Endometrial microvascular endothelial cells (primary cell): ENCODE data around the gene STXBP6. TPM values are rescaled to one million over a fixed set of nuclear protein-coding genes. Genes with fewer than 3 reads are reported as not detected.

Source experiments
- in situ Hi-C: cut with HindIII; loops from 2 replicates; pipeline ENCODE4 v1.10.0; 2017; ENCODE audit warnings: low sequenced_read_pairs, low pct_unique_long_range_greater_than_20kb; ENCODE audit errors: inconsistent ontology term
- total RNA-seq: library from RNA; depleted of rRNA; stranded (reverse); fragments of >200 nt; gene quantifications from one replicate; pipeline ENCODE4 v1.2.3, GENCODE V29; 2015; ENCODE audit errors: inconsistent ontology term

Gene STXBP6
- total RNA-seq: not detected

DNA sequence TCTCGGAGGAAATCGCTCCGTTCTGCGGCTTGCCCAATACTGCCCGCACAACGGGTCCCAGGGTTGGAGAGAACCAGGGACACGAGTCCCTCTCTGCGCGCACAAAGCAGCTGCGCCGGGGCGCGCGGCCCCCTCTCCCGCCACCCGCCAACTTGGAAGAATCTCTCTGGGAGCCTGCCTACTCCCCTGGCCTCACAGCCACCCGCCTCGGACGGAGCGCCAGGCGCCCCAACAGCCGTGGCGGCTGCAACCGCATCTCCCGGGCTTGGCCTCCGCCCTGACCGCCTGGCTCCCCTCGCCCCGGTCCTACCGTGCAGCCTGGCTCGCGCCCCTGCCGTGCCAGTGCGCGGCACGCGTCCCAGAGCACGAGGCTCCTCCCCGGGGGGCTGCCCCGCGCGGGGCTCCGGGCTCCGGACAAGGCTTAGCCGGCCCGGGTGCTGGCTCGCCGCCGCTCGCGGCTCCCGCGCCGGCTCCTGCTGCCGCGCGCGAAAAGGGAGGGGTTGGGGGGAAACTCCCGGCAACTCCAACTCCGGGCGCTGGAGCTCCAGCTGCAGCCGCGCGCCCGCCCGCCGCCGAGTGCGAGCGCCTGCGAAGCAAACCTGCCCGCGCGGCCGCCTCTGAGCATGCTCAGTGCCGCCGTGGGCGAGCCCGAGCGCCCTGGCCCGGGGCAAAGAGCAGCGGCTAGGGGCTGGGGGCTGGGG is at the start of gene STXBP6:
Gene STXBP6 (minus strand): TSS at position 580 of the 701 bp plus-strand sequence. CDS start 75,329 bp downstream, outside the sequence.
- in situ Hi-C loops: no loop called here

DNA sequence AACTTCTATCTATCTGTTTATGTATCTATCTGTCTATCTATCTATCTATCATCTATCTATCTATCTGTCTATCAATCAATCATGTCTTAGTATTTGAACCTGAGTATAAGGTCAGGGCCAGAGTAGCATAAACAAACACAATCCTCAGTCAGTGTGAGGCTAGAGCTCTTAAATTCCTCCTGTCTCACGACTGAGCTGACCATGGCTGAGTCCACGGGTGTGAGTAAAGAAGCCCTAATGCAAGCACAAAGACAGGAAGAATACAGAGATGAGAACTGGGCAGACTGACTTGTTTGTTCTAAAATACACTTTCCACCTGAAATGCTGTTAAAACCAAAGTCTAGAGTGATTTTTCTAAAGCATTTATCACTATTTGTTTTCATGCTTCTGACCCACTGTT is 47.2 kb upstream of the STXBP6 start:
- in situ Hi-C loops: no loop called here

DNA sequence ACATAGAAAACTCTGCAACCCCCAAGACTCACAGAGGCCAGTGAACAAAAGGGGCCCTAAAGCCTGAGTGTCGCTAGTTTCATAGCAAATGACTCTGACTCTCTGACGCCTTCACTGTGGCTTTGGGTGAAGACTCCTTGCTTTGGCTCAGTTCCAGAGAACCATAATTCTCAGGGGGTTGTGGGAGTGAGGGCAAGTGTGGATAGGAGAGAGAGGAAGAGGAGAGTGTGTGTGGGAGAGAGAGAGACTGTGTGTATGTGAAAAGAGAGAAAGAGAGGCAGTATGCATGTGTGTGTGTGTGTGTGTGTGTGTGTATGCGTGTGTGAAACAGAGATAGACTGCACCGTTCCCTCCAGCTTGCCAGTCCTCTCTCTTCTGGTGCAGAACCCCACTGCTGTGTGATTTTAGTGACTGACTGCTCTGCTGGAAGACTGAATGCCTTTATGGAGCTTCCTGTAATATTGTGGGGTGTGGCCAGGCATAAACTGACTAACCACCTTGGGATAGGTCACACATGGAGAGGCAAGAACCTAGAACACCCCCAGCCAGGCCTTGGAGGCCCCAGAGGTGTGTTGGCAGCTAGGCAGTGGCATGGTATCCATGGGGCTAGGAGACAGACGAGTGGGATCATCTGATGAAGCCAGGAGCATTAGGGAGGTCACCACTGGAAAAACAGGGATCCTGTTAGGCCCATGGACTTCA is 45.9 kb upstream of the STXBP6 start:
- in situ Hi-C loops: no loop called here

DNA sequence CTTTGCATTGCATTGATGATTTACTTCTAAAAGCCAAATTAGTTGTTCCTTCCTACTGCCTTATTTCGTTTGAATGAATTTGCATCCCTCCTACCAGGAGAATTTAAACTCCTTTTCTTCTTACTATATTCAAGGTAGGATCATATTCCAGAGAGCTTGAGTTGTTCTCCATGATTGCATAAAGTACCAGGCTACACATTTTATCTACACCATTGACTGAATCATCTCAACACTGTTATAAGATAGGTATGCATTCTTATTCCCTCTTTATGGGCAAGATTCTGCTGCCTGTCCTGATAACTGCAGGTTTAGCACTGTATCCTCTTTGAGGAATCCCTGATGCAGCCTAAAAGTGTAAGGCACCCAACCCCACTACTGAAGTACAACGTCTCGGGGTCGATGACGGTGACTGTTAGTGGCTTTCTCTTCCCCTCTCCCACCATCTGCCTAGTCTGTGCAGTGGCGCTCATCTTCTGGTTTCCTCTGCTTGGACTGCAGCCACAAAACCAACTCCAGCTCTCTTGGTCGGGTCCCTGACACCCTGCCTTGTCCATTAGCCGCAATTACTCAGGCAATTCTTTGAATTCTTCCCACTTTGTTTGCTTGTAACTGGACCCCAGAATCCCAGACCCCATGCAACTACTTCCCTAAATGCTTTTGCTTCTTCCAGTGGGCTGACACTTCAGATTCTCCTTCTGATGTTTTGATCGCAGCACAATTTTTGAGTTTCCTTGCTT is 44.4 kb upstream of the STXBP6 start:
- in situ Hi-C loops: no loop called here

DNA sequence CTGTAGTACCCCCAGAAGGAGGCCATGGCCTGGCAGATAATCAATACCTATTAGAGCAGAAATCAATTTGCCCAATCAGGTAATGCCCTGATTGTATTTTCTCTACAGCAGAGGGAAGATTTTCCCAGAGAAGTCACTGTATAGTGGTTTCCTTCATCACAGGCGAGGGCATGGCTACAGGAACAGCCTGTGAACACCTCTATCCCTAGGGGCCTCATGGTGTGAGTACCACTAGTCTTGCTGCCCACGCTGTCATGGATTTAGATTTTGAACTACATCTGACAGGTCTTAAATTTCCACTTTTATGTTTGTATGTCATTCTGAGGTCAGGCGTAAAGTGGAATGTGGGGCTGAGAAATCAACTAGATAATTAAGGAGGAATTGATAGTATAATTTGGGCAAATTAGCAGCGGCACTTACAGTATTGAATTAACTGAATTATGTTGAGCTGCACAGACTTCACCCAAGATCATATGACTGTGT is 42.4 kb upstream of the STXBP6 start:
- in situ Hi-C loops: no loop called here

DNA sequence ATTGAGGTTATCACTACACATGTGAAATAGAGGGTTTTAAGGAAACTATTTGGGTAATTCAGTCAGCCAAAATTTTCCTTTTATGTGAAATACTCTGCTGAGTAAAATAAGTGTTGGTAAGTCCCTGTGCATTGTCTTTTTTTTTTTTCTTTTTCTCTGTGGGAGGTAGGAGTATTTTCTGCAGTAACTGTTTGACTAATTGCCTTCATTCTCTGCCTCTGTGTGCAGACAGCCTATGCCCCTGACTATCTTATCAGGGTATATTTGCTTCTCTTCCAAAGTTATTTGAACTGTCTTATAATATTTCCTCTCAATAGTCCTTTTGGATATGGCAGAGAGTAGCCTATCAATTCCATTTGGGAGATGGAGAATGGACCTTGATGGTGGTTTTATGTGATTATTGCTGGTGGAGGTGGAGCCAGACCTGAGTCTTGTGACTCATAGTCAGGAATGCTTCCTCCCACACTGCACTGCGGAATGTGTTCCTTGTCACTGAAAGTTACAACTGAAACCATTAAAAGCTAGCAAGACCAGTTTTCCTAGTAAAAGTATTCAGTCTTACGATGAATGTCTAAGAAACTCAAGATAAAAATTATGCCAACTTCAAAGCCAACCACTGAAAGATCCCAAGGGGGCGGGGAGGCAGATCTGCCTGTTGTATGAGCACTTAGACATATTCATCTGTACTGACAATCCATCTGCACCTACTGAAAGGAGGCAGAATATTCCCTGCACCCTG is 40.9 kb upstream of the STXBP6 start:
- in situ Hi-C loops: no loop called here

DNA sequence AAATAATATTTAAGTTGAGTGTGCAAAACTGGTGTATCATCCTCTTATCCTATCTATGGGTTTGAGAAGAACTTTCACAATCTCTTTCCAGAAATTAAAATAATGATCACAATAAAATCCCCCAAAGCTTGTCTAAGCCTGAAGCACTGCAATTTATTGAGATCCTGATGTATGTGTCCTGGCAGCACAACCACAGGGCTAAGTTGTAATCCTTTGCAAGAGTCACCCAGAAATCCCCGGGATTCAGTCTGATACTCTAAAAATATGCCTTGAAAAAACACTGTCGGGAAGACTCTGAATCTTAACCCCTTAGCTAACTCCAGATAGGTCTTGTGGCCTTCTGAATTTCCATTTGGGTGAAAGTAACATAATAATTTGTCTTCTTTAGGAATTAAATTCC is 40.3 kb upstream of the STXBP6 start:
- in situ Hi-C loops: no loop called here

DNA sequence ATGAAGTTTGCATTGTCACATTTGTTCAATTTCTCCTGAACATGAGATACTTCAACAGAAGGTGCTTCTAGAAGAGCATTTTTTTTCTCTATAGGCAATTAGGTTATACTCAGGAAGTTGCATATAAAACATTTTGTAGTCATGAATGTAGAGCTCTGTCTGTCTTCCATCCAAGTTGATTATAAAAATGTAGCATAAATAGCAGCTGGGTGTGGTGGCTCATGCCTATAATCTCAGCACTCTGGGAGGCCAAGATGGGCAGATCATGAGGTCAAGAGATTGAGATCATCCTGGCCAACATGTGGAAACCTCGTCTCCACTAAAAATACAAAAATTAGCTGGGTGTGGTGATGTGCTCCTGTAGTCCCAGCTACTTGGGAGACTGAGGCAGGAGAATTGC is 39.5 kb upstream of the STXBP6 start:
- in situ Hi-C loops: no loop called here

DNA sequence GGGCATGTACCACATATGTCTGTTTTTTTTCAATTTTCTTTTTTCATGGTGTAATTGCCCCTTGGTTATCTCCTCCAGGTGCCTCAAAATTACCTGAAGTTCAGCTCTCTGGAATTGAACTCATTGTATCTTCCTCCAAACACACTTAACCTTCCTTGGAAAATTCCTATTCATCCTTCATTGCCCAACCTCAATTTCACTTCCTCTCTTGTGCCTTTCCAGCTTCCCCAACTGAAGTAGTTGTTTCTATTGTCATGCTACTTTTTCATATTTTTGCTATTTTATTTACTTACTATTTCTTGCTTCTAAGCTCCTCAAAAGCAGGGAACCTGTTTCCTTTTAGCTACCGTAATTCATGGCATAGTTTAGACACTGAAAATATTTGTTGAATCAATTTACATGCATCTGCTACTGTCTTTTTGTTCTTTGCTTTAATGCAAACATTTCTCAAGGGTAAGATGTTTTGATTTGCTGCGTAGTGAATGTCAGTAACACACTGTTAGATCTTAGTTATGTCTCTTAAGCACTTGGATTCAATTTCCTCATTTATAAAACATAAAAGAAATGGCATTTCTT is 37.0 kb upstream of the STXBP6 start:
- in situ Hi-C loops: no loop called here

DNA sequence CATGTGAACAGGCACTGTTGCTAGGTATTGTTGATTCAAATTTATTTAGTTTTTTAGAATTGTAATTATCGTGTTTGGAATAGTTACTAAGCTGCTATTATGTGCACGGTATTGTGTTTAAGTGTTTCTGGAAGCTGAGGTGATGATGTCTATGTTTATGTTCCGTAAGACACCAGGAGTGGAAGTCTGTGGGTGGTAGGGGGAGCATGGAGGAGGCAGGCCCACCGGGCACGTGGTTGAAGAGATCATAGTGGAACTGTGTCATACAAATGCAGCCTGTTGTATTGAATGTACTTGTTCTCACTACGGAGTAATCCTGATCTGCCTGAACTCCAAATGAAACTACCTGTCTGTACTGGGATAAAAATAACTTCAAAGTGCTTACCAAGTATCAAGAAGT is 36.1 kb upstream of the STXBP6 start:
- in situ Hi-C loops: no loop called here

DNA sequence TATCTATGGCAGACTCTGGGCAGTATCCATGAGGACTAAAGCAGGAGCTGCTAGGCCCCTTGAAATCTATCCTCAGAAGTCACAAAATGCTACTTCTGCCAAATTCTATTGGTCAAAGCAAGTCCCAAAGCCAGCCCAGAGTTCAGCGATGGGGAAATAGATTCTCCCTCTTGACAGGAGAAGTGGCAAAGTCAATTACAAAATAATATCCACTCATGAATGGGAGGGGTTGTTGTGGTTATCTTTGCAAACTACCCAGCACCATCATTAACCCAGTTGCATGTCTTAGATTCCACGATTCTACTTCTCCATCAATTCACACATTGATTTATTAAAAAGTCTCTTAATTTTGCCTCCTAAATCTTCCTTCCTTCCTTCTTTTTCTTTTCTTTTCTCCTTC is 30.7 kb upstream of the STXBP6 start:
- in situ Hi-C loops: no loop called here

DNA sequence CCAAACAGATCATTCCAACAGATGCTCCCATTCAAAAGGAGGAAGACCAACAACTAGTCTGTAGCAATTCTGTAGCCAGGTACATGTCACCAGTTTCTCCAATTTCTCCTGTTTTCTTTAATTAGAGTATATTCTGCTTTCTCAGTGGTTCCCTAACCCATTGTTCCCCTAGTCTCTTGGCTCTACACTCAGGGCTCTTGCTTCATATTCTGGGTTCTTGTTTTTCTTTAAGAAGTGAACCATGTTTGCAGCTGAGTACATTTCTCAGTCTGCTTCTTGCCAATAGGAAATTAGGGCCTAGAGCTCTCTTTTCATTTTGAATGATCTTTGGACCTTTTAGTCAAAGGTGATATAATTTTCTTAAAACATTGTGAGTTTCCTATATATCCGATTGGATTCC is 29.4 kb upstream of the STXBP6 start:
- in situ Hi-C loops: no loop called here

DNA sequence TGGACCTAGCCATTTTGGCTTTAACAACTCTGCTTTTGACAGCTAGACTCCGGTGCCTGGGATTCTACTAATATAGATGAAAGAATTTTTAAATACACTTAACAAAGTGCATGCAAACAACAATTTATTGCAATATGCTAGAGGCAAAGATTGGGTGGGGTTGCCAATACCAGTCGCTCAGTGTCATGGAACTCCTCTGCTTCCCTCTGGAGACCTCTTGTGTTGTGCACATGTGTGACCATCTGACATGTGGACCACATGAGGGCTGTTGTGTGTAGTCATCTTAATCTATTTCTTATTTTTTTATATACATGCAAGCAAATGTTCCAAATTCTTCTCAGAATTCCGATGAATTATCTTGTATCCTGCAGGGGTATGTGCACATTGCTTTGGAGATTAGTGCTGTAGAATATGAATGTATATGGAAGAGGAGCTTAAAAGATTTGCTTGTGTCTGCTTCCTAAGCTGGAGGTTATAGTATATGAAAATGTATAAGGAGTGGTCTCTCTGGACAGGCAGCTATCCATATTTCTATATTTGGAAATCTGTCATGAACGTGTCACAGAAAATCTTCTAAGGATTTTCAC is 24.2 kb upstream of the STXBP6 start:
- in situ Hi-C loops: no loop called here

DNA sequence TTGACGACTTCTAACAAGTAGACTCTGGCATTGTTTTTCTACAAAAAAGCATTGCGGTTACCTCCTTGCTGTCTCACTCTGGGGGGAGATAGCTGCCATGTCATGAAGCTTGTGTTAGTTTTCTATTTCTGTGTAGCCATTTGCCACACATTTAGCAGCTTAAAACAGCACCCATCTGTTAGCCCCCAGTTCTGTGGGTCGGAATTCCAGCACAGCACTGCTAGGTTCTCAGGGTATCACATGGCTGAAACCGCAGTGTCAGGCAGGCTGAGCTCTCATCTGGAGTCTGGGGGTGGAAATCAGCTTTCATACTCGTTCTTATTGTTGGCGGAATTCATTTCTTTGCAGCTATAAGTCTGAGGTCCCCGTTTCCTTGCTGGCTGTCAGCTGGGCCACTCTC is 19.9 kb upstream of the STXBP6 start:
- in situ Hi-C loops: no loop called here

DNA sequence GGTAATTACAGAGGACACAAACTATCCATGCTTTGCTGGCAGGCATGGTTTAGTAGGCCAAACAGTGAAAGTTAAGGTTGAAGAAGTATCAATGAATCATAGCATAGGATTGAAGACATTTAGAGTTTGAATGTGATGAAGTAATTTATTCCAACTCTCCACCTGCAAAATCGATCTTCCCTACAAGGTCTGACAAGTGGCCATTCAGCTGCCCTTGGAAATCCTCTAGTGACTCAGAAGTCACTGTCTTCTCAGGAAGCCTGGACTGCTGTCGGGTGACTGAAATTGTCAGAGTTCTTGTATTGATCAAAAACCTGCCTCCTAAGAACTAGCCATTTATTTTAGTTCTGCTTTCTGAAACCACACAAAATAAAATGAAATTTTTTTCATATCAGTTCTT is 17.7 kb upstream of the STXBP6 start:
- in situ Hi-C loops: no loop called here

DNA sequence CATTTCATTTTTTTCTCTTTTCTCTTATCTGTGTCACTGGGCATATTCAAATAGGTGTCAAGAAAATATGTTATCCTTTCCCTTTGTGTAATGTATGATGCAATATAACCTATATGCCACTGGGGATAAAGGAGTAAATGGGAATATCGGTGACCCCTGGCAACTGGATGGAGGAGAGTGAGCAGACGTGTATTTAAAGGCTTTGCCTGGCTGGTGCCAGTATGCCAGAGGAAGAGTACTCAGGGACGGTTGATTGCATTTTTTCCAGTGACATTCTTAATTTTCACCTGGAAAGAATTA is 12.0 kb upstream of the STXBP6 start:
- in situ Hi-C loops: no loop called here

DNA sequence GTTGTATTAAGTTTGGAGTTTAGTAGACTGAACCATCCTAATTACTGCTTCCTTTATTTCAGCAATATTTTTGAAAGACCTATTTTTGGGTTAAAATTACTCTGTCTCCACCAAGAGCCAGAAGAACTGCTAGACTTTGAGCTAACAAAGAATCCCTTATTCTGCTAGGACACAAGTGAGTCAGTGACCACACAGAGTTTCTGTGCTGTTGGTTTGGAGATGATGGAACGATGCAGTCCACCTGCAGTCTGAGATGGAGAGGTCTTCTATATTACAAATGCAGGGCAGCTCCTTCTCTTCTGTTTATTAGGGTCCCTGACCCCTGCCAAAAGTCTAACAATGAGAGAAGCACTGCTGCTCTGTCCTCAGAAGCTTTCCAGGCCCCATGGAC is 6.7 kb upstream of the STXBP6 start:
- in situ Hi-C loops: no loop called here

DNA sequence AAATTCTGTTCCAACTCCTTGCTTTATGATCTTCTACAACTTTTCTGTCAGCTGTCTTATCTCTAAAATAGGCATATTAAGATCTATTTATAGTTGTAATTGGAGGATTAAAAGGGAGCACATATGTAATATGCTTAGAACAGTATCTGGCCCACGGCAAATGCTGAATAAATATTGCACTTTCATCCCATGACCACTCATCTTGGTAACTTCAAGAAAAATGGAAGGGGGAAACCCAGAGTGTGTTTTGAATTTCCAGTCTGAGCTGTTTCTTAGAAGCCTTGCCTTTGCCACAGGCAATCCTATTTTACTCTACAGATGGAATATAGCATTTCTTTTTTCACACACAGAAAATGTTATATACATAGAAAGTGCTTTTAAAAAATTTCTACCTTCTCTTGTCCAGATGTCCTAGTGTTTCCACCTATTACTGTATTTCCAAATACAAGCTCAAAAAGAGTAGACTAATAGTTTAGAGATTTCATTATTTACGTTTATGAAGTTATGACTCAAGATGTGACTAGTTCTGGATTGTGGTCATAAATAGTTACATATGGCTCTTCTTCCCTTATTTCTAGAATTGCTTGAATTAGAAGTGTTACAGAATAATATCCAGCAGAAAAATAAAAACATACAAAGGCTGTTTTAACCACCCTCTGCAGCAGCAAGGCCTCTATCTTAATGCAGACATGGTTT is 6.2 kb upstream of the STXBP6 start:
- in situ Hi-C loops: no loop called here
